NCI-H2171 treated with DMSO at 0.1 percent for 48 hours (cell line): ENCODE results near the gene OR7G2.
"Not testable (repeated sequence)": the region's sequence is repeated elsewhere in the genome, so short reads cannot be mapped to it uniquely, and the experiment has no call there.

Experiments
- DNase-seq: peaks from one replicate; lab custom pipeline; 2025; lab: John Stamatoyannopoulos, UW

The OR7G2 gene

GRCh38 chr19:9073806-9074205, 33.5 kb downstream of the OR7G2 start:
- DNase-seq: no peak

DNA sequence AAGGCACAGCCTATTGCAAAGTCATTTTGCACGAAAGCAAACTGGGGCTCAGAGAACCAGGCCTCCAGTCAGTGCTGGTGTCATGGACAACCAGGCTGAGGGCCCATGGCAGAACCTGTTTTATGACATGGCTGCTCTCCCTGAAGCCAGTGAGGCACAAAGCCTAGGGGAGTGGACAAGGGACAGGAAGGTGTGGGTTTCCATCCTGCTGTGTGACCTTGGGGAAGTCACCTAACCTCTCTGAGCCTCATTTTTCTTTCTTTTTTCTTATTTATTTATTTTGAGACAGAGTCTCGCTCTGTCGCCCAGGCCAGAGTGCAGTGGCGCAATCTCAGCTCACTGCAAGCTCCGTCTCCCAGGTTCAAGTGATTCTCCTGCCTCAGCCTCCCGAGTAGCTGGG, 35.6 kb downstream of the OR7G2 start:
- not testable (repeated sequence) for DNase-seq

GRCh38 chr19:9070066-9070465, 37.2 kb downstream of the OR7G2 start:
- DNase-seq: no peak

DNA sequence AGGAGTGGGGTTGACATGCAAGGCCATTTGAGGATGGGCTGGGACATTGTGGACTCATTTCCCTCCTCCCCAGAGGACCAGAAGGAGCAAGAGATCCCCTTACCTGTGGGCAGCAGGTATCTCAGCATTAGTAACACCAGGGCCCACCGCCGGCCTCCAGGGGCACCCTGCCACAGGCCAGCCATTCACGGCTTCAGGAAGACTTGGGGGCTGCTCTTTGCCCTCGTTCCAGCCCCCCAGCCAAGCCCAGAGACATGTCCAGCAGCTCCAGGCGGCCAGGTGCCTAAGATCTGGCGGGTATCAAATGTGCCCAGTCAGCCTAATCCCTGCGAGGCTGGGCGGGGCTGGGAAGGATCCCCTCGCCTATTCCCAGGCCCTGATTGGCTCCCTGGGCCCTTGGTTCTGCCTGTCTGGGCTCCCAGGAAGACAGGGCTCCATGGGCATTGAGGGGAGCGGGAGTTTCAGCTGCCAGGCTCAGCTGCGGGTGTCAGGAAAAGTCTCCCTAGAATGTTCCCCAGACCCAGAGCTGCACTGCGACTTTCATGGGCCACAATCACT, 41.7 kb downstream of the OR7G2 start:
- DNase-seq: no peak

- no peak for DNase-seq
Observed at GRCh38 chr19:9061879-9062278, 45.4 kb downstream of the OR7G2 start.

DNA sequence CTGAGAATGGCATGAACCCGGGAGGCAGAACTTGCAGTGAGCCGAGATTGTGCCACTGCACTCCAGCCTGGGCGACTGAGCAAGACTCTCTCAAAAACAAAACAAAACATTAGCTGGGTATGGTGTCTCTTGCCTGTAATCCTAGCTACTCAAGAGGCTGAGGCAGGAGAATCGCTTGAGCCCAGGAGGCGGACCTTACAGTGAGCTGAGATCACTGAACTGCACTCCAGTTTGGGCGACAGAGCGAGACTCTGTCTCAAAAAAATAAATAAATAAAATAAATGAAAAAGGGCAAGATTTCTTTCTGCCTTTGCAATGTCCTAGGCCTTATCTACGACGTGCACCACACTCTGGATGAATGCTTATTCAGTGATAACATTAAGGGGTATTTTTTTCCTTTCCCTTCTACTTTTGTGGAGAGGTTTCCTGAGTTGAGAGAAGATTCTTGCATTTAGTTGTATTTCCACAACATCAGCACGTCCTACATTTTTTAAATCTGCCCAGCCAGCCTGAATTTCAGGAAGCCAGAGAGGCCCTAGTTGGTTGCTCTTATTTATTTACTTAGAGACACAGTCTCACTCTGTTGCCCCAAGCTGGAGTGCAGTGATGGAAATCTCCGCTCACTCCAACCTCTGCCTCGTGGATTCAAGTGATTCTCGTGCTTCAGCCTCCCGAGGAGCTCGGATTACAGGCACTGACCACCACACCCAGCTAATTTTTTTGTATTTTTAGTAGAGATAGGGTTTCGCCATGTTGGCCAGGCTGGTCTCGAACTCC, 46.5 kb downstream of the OR7G2 start:
- DNase-seq: no peak

- no peak for DNase-seq
Observed at GRCh38 chr19:9058905-9059667, 48.2 kb downstream of the OR7G2 start.

- DNase-seq: no peak
Observed at GRCh38 chr19:9057505-9058258, 49.6 kb downstream of the OR7G2 start.

DNA sequence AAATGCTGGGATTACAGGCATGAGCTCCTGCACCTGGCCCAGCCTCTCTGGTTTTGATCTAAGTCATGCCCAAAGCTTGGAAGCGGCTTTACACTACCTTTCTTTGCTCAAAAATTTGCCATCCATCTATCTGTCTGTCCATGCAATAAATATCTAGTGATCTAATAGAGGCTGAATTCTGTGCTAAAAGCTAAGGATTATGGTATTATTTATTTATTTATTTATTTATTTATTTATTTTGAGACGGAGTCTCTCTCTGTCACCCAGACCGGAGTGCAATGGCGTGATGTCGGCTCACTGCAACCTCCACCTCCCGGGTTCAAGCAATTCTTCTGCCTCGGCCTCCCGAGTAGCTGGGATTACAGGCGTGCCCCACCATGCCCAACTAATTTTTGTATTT, 51.1 kb downstream of the OR7G2 start:
- not testable (repeated sequence) for DNase-seq

DNA sequence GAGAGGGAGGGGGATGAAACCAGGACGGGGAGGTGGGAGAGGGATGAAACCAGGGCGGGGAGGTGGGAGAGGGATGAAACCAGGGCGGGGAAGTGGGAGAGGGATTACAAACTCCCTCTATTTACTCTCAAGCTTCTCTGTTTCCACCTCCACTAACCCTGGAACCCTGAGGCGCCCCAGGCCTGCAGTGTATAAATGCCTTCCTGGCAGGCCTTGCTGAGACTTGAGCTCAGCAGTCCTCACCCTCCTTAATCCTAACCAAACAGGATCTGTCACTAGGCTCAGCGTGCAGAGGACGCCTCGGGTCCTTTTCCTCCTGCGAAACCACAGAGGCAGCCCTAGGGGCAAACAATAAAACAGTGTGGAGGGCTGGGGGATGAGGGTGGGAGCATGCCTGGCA, 52.5 kb downstream of the OR7G2 start:
- no peak for DNase-seq

DNA sequence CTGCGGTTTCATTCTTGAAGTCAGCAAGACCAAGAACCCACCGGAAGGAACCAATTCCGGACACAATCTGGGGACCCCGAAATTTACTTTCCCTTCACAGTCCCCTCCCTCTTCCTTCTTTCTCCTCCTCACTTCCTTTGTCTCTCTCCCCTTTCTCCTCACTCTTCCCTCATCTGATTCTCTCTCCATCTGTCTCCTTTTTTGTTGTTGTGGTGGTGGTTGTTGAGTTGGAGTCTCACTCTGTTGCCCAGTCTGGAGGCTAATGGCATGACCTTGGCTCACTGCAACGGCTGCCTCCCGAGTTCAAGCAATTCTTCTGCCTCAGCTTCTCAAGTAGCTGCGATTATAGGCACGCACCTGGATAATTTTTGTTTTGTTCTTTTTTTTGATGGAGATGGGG, 53.1 kb downstream of the OR7G2 start:
- no peak for DNase-seq

GRCh38 chr19:9053674-9054073, 53.6 kb downstream of the OR7G2 start:
- DNase-seq: not testable (repeated sequence)

GRCh38 chr19:9052894-9053293, 54.4 kb downstream of the OR7G2 start:
- DNase-seq: no peak
